DOHH2 (cell line): ENCODE data around the gene HSPB1.

Experiments used
- H3F3A ChIP-seq: fragments of 200-600 bp; sonication (generic), shearing (Covaris generic); 2 replicates; pipeline ENCODE4 v1.6.0; 2016; ENCODE audit warnings: antibody characterized with exemption, mild to moderate bottlenecking; ENCODE audit not compliant: control insufficient read depth, insufficient read depth
- H3K27ac ChIP-seq: fragments of 200-600 bp; sonication (generic); 2 replicates; pipeline ENCODE4 v1.5.1; 2014; ENCODE audit warnings: low read depth, mild to moderate bottlenecking, low read length, moderate library complexity
- H3K27me3 ChIP-seq: fragments of 200-600 bp; sonication (generic); 2 replicates; pipeline ENCODE4 v1.6.1; 2014; ENCODE audit warnings: mild to moderate bottlenecking, low read length, mixed read lengths; ENCODE audit not compliant: control insufficient read depth
- H3K36me3 ChIP-seq: fragments of 200-600 bp; sonication (generic); 2 replicates; pipeline ENCODE4 v1.6.1; 2014; ENCODE audit warnings: mild to moderate bottlenecking, low read length, moderate library complexity, mixed read lengths; ENCODE audit not compliant: control insufficient read depth
- H3K4me1 ChIP-seq: fragments of 200-600 bp; sonication (generic); 2 replicates; pipeline ENCODE4 v1.6.1; 2014; ENCODE audit warnings: mild to moderate bottlenecking, low read length, mixed read lengths; ENCODE audit not compliant: control insufficient read depth
- H3K4me2 ChIP-seq: fragments of 200-600 bp; sonication (generic); 2 replicates; pipeline ENCODE4 v1.6.0; 2014; ENCODE audit warnings: mild to moderate bottlenecking, low read length, moderate library complexity
- H3K4me3 ChIP-seq: fragments of 200-600 bp; sonication (generic); 2 replicates; pipeline ENCODE4 v1.5.1; 2014; ENCODE audit warnings: mild to moderate bottlenecking, low read length, mixed read lengths
- H3K79me2 ChIP-seq: fragments of 200-600 bp; sonication (generic); 2 replicates; pipeline ENCODE4 v1.6.1; 2014; ENCODE audit warnings: mild to moderate bottlenecking, low read length, mixed read lengths; ENCODE audit not compliant: control insufficient read depth
- H3K9me2 ChIP-seq: fragments of 200-600 bp; sonication (generic); replicated peaks from 2 replicates; pipeline ENCODE4 v1.6.1; 2014; ENCODE audit warnings: mild to moderate bottlenecking, low read length, mixed read lengths; ENCODE audit not compliant: control insufficient read depth
- H3K9me3 ChIP-seq: fragments of 200-600 bp; sonication (generic); 2 replicates; pipeline ENCODE4 v1.6.1; 2014; ENCODE audit warnings: antibody characterized with exemption, low read length, mixed read lengths; ENCODE audit not compliant: control insufficient read depth, insufficient read depth
- H4K20me1 ChIP-seq: fragments of 200-600 bp; sonication (generic); 2 replicates; pipeline ENCODE4 v1.6.0; 2014; ENCODE audit warnings: low read depth, mild to moderate bottlenecking, antibody characterized with exemption, low read length, moderate library complexity; ENCODE audit not compliant: control insufficient read depth, insufficient read depth
- EZH2phosphoT487 ChIP-seq: fragments of 200-600 bp; sonication (generic); IDR thresholded peaks from 2 replicates; pipeline ENCODE4 v1.6.1; 2017; ENCODE audit warnings: borderline replicate concordance, mild to moderate bottlenecking, antibody characterized with exemption, low read length, moderate library complexity, mixed read lengths
- TF ChIP-seq, protein P1 (sequence below): fragments of 200-600 bp; sonication (generic); IDR thresholded peaks from one replicate; pipeline ENCODE4 v1.5.1; 2014; ENCODE audit warnings: antibody characterized with exemption, mild to moderate bottlenecking, low read depth, low read length; ENCODE audit not compliant: poor library complexity, severe bottlenecking

The HSPB1 gene

DNA sequence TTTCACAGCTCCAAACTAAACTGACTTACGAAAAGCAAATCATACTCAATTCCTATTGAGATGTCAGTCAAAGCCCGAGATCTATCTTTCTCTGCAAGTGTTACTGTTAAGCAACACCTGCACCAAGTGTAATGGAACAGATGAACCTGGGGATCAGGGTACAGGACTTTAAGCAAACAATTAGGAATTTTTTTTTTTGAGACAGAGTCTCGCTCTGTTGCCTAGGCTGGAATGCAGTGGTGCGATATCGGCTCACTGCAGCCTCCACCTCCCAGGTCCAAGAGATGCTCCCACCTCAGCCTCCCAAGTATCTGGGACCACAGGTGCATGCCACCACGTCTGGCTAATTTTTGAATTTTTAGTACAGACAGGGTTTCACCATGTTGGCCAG is 41.5 kb downstream of the HSPB1 start:
- H3K27me3 ChIP-seq, result no peaks in the 10 kb centered on the region
- no peak for TF ChIP-seq EZH2phosphoT487
- TF ChIP-seq, protein P1, sequence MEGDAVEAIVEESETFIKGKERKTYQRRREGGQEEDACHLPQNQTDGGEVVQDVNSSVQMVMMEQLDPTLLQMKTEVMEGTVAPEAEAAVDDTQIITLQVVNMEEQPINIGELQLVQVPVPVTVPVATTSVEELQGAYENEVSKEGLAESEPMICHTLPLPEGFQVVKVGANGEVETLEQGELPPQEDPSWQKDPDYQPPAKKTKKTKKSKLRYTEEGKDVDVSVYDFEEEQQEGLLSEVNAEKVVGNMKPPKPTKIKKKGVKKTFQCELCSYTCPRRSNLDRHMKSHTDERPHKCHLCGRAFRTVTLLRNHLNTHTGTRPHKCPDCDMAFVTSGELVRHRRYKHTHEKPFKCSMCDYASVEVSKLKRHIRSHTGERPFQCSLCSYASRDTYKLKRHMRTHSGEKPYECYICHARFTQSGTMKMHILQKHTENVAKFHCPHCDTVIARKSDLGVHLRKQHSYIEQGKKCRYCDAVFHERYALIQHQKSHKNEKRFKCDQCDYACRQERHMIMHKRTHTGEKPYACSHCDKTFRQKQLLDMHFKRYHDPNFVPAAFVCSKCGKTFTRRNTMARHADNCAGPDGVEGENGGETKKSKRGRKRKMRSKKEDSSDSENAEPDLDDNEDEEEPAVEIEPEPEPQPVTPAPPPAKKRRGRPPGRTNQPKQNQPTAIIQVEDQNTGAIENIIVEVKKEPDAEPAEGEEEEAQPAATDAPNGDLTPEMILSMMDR, result no peak
- H3K27ac ChIP-seq, result no peak overlapping the region
- no peaks in the 10 kb centered on the region for H3K9me3 ChIP-seq
- H3K79me2 ChIP-seq, result peaks cover 100% of the 10 kb centered on the region
- H3K9me2 ChIP-seq, result no peaks in the 10 kb centered on the region
- no peak overlapping the region for H3K4me3 ChIP-seq
- H3F3A ChIP-seq, result peaks cover 6% of the 10 kb centered on the region
- no peaks in the 10 kb centered on the region for H3K4me1 ChIP-seq
- H3K4me2 ChIP-seq, result no peak overlapping the region
- peaks cover 95% of the 10 kb centered on the region for H3K36me3 ChIP-seq
- H4K20me1 ChIP-seq, result peaks cover 51% of the 10 kb centered on the region

- H3K9me3 ChIP-seq, result no peaks in the 10 kb centered on the region
- no peak overlapping the region for H3K4me3 ChIP-seq
- no peak overlapping the region for H3K4me2 ChIP-seq
- TF ChIP-seq, protein P1, result no peak
- TF ChIP-seq EZH2phosphoT487, result no peak
- H3K4me1 ChIP-seq, result no peaks in the 10 kb centered on the region
- no peaks in the 10 kb centered on the region for H3K27me3 ChIP-seq
- H3F3A ChIP-seq, result peaks cover 2% of the 10 kb centered on the region
- no peak overlapping the region for H3K27ac ChIP-seq
- H3K36me3 ChIP-seq, result peaks cover 97% of the 10 kb centered on the region
- no peaks in the 10 kb centered on the region for H3K9me2 ChIP-seq
- H4K20me1 ChIP-seq, result peaks cover 53% of the 10 kb centered on the region
- H3K79me2 ChIP-seq, result peaks cover 100% of the 10 kb centered on the region
Measured at GRCh38 chr7:76346097-76346496, 43.6 kb downstream of the HSPB1 start.

GRCh38 chr7:76346778-76347177 is 44.3 kb downstream of the HSPB1 start:
- Histone ChIP-seq H3K4me1 (no peaks in the 10 kb centered on the region), H3K79me2 (peaks cover 100% of the 10 kb centered on the region), H3K4me3 (no peak overlapping the region), H3K4me2 (no peak overlapping the region), H3K27me3 (no peaks in the 10 kb centered on the region), H3K36me3 (peaks cover 97% of the 10 kb centered on the region), H3K27ac (no peak overlapping the region), H3K9me3 (no peaks in the 10 kb centered on the region), H3K9me2 (no peaks in the 10 kb centered on the region), H4K20me1 (peaks cover 53% of the 10 kb centered on the region), H3F3A (peaks cover 2% of the 10 kb centered on the region)
- no peak for TF ChIP-seq EZH2phosphoT487
- TF ChIP-seq, protein P1, result no peak
